Loucy (cell line): ENCODE data around the gene TBX10.

Source experiments
- EZH2phosphoT487 ChIP-seq: fragments of 200-600 bp; IDR thresholded peaks from 2 replicates; pipeline ENCODE4 v1.6.1; 2018; ENCODE audit warnings: antibody characterized with exemption, mild to moderate bottlenecking, moderate library complexity, borderline replicate concordance
- TF ChIP-seq, protein P1 (sequence below): fragments of 200-600 bp; sonication (generic); conservative IDR thresholded peaks from 2 replicates; pipeline ENCODE4 v1.5.1; 2014; ENCODE audit warnings: mild to moderate bottlenecking, antibody characterized with exemption, low read length

DNA sequence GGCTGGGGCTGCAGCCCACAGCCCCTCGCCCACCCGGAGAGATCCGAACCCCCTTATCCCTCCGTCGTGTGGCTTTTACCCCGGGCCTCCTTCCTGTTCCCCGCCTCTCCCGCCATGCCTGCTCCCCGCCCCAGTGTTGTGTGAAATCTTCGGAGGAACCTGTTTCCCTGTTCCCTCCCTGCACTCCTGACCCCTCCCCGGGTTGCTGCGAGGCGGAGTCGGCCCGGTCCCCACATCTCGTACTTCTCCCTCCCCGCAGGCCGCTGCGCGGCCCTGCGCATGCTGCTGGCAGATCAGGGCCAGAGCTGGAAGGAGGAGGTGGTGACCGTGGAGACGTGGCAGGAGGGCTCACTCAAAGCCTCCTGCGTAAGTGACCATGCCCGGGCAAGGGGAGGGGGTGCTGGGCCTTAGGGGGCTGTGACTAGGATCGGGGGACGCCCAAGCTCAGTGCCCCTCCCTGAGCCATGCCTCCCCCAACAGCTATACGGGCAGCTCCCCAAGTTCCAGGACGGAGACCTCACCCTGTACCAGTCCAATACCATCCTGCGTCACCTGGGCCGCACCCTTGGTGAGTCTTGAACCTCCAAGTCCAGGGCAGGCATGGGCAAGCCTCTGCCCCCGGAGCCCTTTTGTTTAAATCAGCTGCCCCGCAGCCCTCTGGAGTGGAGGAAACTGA lies 55.2 kb downstream of the TBX10 start:
- TF ChIP-seq, protein P1, sequence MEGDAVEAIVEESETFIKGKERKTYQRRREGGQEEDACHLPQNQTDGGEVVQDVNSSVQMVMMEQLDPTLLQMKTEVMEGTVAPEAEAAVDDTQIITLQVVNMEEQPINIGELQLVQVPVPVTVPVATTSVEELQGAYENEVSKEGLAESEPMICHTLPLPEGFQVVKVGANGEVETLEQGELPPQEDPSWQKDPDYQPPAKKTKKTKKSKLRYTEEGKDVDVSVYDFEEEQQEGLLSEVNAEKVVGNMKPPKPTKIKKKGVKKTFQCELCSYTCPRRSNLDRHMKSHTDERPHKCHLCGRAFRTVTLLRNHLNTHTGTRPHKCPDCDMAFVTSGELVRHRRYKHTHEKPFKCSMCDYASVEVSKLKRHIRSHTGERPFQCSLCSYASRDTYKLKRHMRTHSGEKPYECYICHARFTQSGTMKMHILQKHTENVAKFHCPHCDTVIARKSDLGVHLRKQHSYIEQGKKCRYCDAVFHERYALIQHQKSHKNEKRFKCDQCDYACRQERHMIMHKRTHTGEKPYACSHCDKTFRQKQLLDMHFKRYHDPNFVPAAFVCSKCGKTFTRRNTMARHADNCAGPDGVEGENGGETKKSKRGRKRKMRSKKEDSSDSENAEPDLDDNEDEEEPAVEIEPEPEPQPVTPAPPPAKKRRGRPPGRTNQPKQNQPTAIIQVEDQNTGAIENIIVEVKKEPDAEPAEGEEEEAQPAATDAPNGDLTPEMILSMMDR, result no peak
- no peak for TF ChIP-seq EZH2phosphoT487
